Skin epidermis (tissue), 12 donors: ENCODE results near the gene LETM1.

Experiments
- H3K27ac ChIP-seq, 21 experiments: fragments of 200-600 bp; sonication (generic) in 11 of 21; one replicate each; pipeline ENCODE4 v1.5.0; 2020; ENCODE audit warnings: mild to moderate bottlenecking in 3 of 21, inconsistent platforms in 2 of 21, moderate library complexity in 2 of 21
- H3K4me3 ChIP-seq, 7 experiments: fragments of 200-600 bp; sonication (generic) in 2 of 7; one replicate each; pipeline ENCODE4 v1.5.0; 2020; ENCODE audit warnings: inconsistent platforms in 2 of 7, mild to moderate bottlenecking in 2 of 7, moderate library complexity in 1 of 7

The LETM1 gene

GRCh38 chr4:1833307-1834046 lies 22.5 kb downstream of the LETM1 start:
- Histone ChIP-seq H3K4me3 (no peak overlapping the region), H3K27ac (no peak overlapping the region)

- Histone ChIP-seq H3K4me3 (no peak overlapping the region), H3K27ac (no peak overlapping the region)
Observed at GRCh38 chr4:1832690-1833089, 23.3 kb downstream of the LETM1 start.

- H3K4me3 ChIP-seq = no peak overlapping the region
- H3K27ac ChIP-seq = no peak overlapping the region
Observed at GRCh38 chr4:1831331-1831730, 24.6 kb downstream of the LETM1 start.

GRCh38 chr4:1830642-1831228 lies 25.2 kb downstream of the LETM1 start:
- no peak overlapping the region for H3K27ac ChIP-seq
- H3K4me3 ChIP-seq = no peak overlapping the region

- H3K27ac ChIP-seq = no peak overlapping the region
- H3K4me3 ChIP-seq = no peak overlapping the region
Observed at GRCh38 chr4:1830234-1830633, 25.7 kb downstream of the LETM1 start.

GRCh38 chr4:1826531-1827350 lies 29.2 kb downstream of the LETM1 start:
- Histone ChIP-seq H3K27ac (no peak overlapping the region), H3K4me3 (no peak overlapping the region)

GRCh38 chr4:1825326-1825725 lies 30.6 kb downstream of the LETM1 start:
- no peak overlapping the region for H3K27ac ChIP-seq
- no peak overlapping the region for H3K4me3 ChIP-seq

- H3K4me3 ChIP-seq = no peak overlapping the region
- no peak overlapping the region for H3K27ac ChIP-seq
Observed at GRCh38 chr4:1824746-1825145, 31.2 kb downstream of the LETM1 start.

GRCh38 chr4:1823545-1823932 lies 32.4 kb downstream of the LETM1 start:
- no peak overlapping the region for H3K4me3 ChIP-seq
- no peak overlapping the region for H3K27ac ChIP-seq

- H3K27ac ChIP-seq = no peak overlapping the region
- H3K4me3 ChIP-seq = no peak overlapping the region
Observed at GRCh38 chr4:1822568-1823544, 33.1 kb downstream of the LETM1 start.

- Histone ChIP-seq H3K4me3 (no peak overlapping the region), H3K27ac (no peak overlapping the region)
Observed at GRCh38 chr4:1821679-1822567, 34.0 kb downstream of the LETM1 start.

GRCh38 chr4:1819816-1820215 lies 36.1 kb downstream of the LETM1 start:
- H3K27ac ChIP-seq = no peak overlapping the region
- H3K4me3 ChIP-seq = no peak overlapping the region

- Histone ChIP-seq H3K27ac (no peak overlapping the region), H3K4me3 (no peak overlapping the region)
Observed at GRCh38 chr4:1819284-1819683, 36.7 kb downstream of the LETM1 start.

GRCh38 chr4:1815997-1816860 lies 39.7 kb downstream of the LETM1 start:
- H3K4me3 ChIP-seq = no peak overlapping the region
- H3K27ac ChIP-seq = no peak overlapping the region

- no peak overlapping the region for H3K4me3 ChIP-seq
- H3K27ac ChIP-seq = no peak overlapping the region
Observed at GRCh38 chr4:1815096-1815996, 40.6 kb downstream of the LETM1 start.

- no peak overlapping the region for H3K4me3 ChIP-seq
- no peak overlapping the region for H3K27ac ChIP-seq
Observed at GRCh38 chr4:1814453-1814852, 41.5 kb downstream of the LETM1 start.

GRCh38 chr4:1813915-1814314 lies 42.0 kb downstream of the LETM1 start:
- Histone ChIP-seq H3K4me3 (no peak overlapping the region), H3K27ac (no peak overlapping the region)
